ENCODE measurements around the gene CROCC2. TPM values are rescaled to one million over a fixed set of nuclear protein-coding genes. Genes with fewer than 3 reads are reported as not detected.

Gene CROCC2
- total RNA-seq, 2 experiments from 2014 or later, result not detected

DNA sequence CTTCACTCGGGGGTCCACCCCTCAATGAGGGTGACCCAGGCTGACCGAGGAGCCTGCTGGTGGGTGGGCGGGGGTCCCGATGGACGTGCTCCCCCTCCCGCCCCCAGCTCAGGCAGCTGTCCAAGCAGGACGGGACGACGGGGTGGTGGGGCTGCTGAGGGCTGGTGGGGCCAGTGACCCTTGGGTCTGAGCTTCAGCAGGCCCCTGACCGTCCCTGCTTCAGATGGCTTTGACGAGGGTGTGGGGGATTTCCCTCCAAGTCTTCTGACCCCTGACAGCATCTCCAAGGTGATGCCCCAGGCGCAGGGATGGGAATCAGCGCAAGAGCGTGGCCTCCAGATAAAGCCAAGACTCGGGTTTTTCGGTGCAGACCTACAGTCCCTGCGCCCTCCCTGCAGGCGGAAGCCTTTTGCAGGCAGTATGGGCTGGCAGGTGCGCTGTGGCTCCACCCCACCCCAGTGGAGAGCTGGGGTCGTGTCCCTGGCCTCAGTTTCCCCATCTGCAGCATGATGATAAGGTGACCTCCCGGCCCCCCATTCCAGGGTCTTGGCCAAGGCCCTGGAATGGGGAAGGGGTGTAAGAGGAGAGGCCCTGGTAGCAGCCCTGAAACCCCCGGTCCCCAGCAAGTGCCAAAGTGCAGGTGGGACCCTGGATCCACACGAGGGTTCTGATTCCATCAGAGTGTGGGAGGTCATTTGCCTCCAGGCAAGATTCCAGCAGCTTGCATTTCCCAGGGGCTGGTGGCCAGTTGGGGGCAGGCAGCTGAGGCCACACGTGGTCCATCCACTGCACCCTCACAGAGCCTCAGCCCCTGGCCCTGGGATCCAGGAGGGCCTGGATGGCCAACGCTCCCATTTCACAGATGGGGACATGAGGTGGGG is 8.7 kb downstream of the CROCC2 start:
- no peaks in the 10 kb centered on the region for H3K9me3 ChIP-seq (ENCODE audit: low read length)
- H3K9me2 ChIP-seq (ENCODE audit: insufficient read depth, low read length), result no peaks in the 10 kb centered on the region
- intact Hi-C loops (cut with micrococcal nuclease; ENCODE audit: unreplicated experiment), result no loop called here
- no peaks in the 10 kb centered on the region for H3K36me3 ChIP-seq (ENCODE audit: insufficient read depth, low read length)
- BruUV-seq (replicated peaks), result no TSS peak
- H3K4me3 ChIP-seq (ENCODE audit: low read depth, low read length, poor library complexity, severe bottlenecking), result no peak overlapping the region
- no peaks in the 10 kb centered on the region for H4K20me1 ChIP-seq (ENCODE audit: insufficient read depth, low read length)
- no peak overlapping the region for H2AFZ ChIP-seq (ENCODE audit: low read length)
- H3K79me2 ChIP-seq (ENCODE audit: insufficient read depth, low read depth, low read length), result no peaks in the 10 kb centered on the region
- no peak for DNase-seq (ENCODE audit: low spot score)
- TF ChIP-seq EZH2phosphoT487 (IDR thresholded peaks at IDR 0.05; ENCODE audit: borderline replicate concordance, low read depth, low read length) (no peak), CTCF (conservative IDR thresholded peaks at IDR 0.05; ENCODE audit: low read length) (peak; percentile 65)
- CTCF ChIA-PET (ENCODE audit: unreplicated experiment), result interaction anchor here (0.6 kb wide), 1 partner anchor 43 kb away, joined by 3 read pairs; no protein-coding TSS in a partner anchor
- H3K4me2 ChIP-seq (ENCODE audit: low read length), result no peak overlapping the region
- no peaks in the 10 kb centered on the region for H3K4me1 ChIP-seq (ENCODE audit: insufficient read depth, low read length, poor library complexity, severe bottlenecking)
- POLR2A ChIA-PET, result no interaction called here
- no peak overlapping the region for H3K27ac ChIP-seq (ENCODE audit: low read depth, low read length, poor library complexity, severe bottlenecking)

DNA sequence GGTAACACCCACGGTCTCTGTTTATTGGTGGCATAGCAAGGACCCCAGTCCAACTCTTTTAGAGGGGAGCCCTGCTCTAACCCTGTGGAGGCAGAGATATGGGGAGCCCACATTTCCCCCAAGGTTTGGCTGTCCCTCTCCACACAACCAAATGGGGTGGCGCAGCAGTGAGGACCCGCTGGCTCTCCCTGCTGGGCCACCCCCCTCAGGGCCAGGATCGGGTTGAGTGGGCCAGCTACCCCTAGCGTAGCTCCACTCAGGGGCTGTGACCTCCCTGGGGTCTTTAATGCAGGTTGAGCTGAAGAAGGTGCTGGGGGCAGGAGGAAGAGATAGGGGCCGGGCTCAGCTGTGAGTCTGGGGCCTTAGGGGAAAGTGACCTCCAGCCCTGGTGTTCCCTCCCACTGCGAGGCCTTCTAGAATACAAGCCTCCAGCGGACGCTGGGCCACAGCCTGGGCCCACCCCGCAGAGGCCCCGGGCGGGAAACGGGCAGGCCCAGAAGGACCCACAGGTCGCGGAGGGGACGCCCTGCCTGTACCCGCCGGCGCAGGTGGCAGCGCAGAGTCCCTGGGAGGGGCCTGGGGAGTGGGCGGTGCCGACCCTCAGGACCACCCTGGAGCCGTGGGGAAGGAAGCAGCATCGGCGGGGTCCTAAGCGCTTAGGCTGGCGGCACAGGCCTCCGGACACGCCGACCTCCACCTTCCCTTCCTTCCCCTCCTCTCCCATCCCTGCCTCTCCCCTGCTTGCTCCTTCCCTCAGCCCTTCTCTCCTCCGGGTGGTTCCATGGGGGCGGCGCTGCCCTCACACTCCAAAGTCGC is 9.6 kb downstream of the CROCC2 start:
- no peak overlapping the region for H3K4me3 ChIP-seq (ENCODE audit: low read depth, low read length, poor library complexity, severe bottlenecking)
- no TSS peak for BruUV-seq (replicated peaks)
- H3K4me1 ChIP-seq (ENCODE audit: insufficient read depth, low read length, poor library complexity, severe bottlenecking), result no peaks in the 10 kb centered on the region
- TF ChIP-seq EZH2phosphoT487 (IDR thresholded peaks at IDR 0.05; ENCODE audit: borderline replicate concordance, low read depth, low read length) (no peak), CTCF (conservative IDR thresholded peaks at IDR 0.05; ENCODE audit: low read length) (no peak)
- H3K9me3 ChIP-seq (ENCODE audit: low read length), result no peaks in the 10 kb centered on the region
- no peaks in the 10 kb centered on the region for H3K36me3 ChIP-seq (ENCODE audit: insufficient read depth, low read length)
- no peak overlapping the region for H3K27ac ChIP-seq (ENCODE audit: low read depth, low read length, poor library complexity, severe bottlenecking)
- no peaks in the 10 kb centered on the region for H4K20me1 ChIP-seq (ENCODE audit: insufficient read depth, low read length)
- ChIA-PET POLR2A (no interaction called here), CTCF (ENCODE audit: unreplicated experiment) (no interaction called here)
- H3K9me2 ChIP-seq (ENCODE audit: insufficient read depth, low read length), result no peaks in the 10 kb centered on the region
- DNase-seq (ENCODE audit: low spot score), result no peak
- intact Hi-C loops (cut with micrococcal nuclease; ENCODE audit: unreplicated experiment), result no loop called here
- H3K79me2 ChIP-seq (ENCODE audit: insufficient read depth, low read depth, low read length), result no peaks in the 10 kb centered on the region
- no peak overlapping the region for H2AFZ ChIP-seq (ENCODE audit: low read length)
- H3K4me2 ChIP-seq (ENCODE audit: low read length), result no peak overlapping the region
